Natural killer cell (primary cell): ENCODE data around the gene MAST4. TPM values are rescaled to one million over a fixed set of nuclear protein-coding genes. Genes with fewer than 3 reads are reported as not detected.

Experiments used
- ATAC-seq, 3 donors: fragments of 150-1000 bp in 2 of 3; fragments of 200-7000 bp in 1 of 3; cut with Tn5 transposase; 1 replicate in 1 of 3; 2 replicates in 2 of 3; pipeline ENCODE4 v1.10.0; 2021; ENCODE audit warnings: mild to moderate bottlenecking in 2 of 3, moderate library complexity in 2 of 3
- DNase-seq, 2 donors: peaks; one replicate each; pipeline versions ENCODE4 v3.0.0 to v3.0.0-alpha.2; 2013 to 2021; ENCODE audit warnings: mixed read lengths in 1 of 2
- H3K27ac ChIP-seq: one replicate; pipeline ENCODE4 v1.5.1; 2013; ENCODE audit warnings: mild to moderate bottlenecking, low read length
- H3K27me3 ChIP-seq: one replicate; pipeline ENCODE4 v1.6.1; 2013; ENCODE audit warnings: low read length; ENCODE audit not compliant: control insufficient read depth, insufficient read depth
- H3K36me3 ChIP-seq: one replicate; pipeline ENCODE4 v1.6.1; 2013; ENCODE audit warnings: low read length; ENCODE audit not compliant: control insufficient read depth, insufficient read depth
- H3K4me1 ChIP-seq: one replicate; pipeline ENCODE4 v1.6.1; 2013; ENCODE audit warnings: low read length; ENCODE audit not compliant: control insufficient read depth, insufficient read depth
- H3K4me3 ChIP-seq: one replicate; pipeline ENCODE4 v1.5.1; 2013; ENCODE audit warnings: low read length
- H3K9me3 ChIP-seq: one replicate; pipeline ENCODE4 v1.6.1; 2013; ENCODE audit warnings: low read length; ENCODE audit not compliant: control insufficient read depth, insufficient read depth
- H3K27ac Mint-ChIP-seq, 2 donors: one replicate each; pipeline ENCODE4 v1.8.0; 2022; ENCODE audit warnings: mild to moderate bottlenecking in 2 of 2, mixed read lengths in 2 of 2, moderate library complexity in 1 of 2
- H3K27me3 Mint-ChIP-seq, 2 donors: one replicate each; pipeline ENCODE4 v1.8.0; 2022; ENCODE audit warnings: low read depth in 2 of 2, mixed read lengths in 2 of 2
- H3K36me3 Mint-ChIP-seq: one replicate; pipeline ENCODE4 v1.8.0; 2022; ENCODE audit warnings: mixed read lengths
- H3K4me1 Mint-ChIP-seq, 2 donors: one replicate each; pipeline ENCODE4 v1.8.0; 2022; ENCODE audit warnings: mixed read lengths in 2 of 2
- H3K4me3 Mint-ChIP-seq: one replicate; pipeline ENCODE4 v1.8.0; 2022; ENCODE audit warnings: mild to moderate bottlenecking, moderate library complexity, mixed read lengths
- H3K9me3 Mint-ChIP-seq, 2 donors: one replicate each; pipeline ENCODE4 v1.8.0; 2022; ENCODE audit warnings: mixed read lengths in 2 of 2
- CTCF ChIP-seq: fragments of 200-600 bp; IDR thresholded peaks from one replicate; pipeline ENCODE4 v1.8.0; 2022; ENCODE audit warnings: antibody characterized with exemption
- WGBS: methylation state at CpG from one replicate; pipeline ENCODE4 v1.1.7; 2013; ENCODE audit warnings: missing lambda C conversion rate; ENCODE audit not compliant: insufficient coverage; 5-methylcytosine and 5-hydroxymethylcytosine counted together
- intact Hi-C: fragments of 100-400 bp; cut with micrococcal nuclease; formaldehyde crosslinking; loops from one replicate; pipeline ENCODE4 v1.14.2; 2022
- total RNA-seq, 4 donors: library from RNA; stranded (reverse); fragments of 120-200 nt in 1 of 4; gene quantifications; one replicate each; pipeline versions ENCODE4 v1.2.3 to v1.2.4, GENCODE V29; 2013 to 2022

Gene MAST4
- total RNA-seq, 3 donors from 2014 or later (not counting 1 experiment from before 2014, with no cell fraction given) = 6.5 to 14.1 (median 12.7) TPM

- H3K36me3 ChIP-seq = no peaks in the 10 kb centered on the region
- TF ChIP-seq CTCF = no peak
- ATAC-seq (no peak), DNase-seq (no peak)
- H3K36me3 Mint-ChIP-seq = no peaks in the 10 kb centered on the region
- intact Hi-C loops = no loop called here
- H3K4me1 ChIP-seq = no peaks in the 10 kb centered on the region
- H3K4me3 ChIP-seq = no peak overlapping the region
- no peak overlapping the region for H3K4me3 Mint-ChIP-seq
- no peaks in the 10 kb centered on the region for H3K27me3 ChIP-seq
- no peaks in the 10 kb centered on the region for H3K9me3 ChIP-seq
- no peak overlapping the region for H3K27ac ChIP-seq
- H3K27ac Mint-ChIP-seq = no peak overlapping the region
- 96% methylated on average over 1 of the region's 1 CpG for WGBS
- H3K4me1 Mint-ChIP-seq = no peaks in the 10 kb centered on the region
- H3K9me3 Mint-ChIP-seq = no peaks in the 10 kb centered on the region
- H3K27me3 Mint-ChIP-seq = peaks cover 5 to 28% of the 10 kb centered on the region in 2 donors
These were observed 217.1 kb downstream of the MAST4 start for GRCh38 chr5:66813306-66813705.

GRCh38 chr5:66814146-66814991 lies 218.2 kb downstream of the MAST4 start:
- ATAC-seq (peak in 1 of 3 donors; percentile 47), DNase-seq (peak in 1 of 2 donors; percentile 74)
- no peak overlapping the region for H3K27ac ChIP-seq
- no peak overlapping the region for H3K4me3 ChIP-seq
- intact Hi-C loops = loop anchor here (2.0 kb wide), 1 partner anchor 394 kb away; no protein-coding TSS in a partner anchor
- no peaks in the 10 kb centered on the region for H3K9me3 Mint-ChIP-seq
- peaks cover 11 to 34% of the 10 kb centered on the region in 2 donors for H3K27me3 Mint-ChIP-seq
- 40% methylated on average over 4 of the region's 6 CpGs for WGBS
- H3K36me3 Mint-ChIP-seq = no peaks in the 10 kb centered on the region
- H3K9me3 ChIP-seq = no peaks in the 10 kb centered on the region
- no peak overlapping the region for H3K27ac Mint-ChIP-seq
- H3K4me3 Mint-ChIP-seq = no peak overlapping the region
- H3K27me3 ChIP-seq = no peaks in the 10 kb centered on the region
- TF ChIP-seq CTCF = peak; percentile 59
- no peaks in the 10 kb centered on the region for H3K4me1 ChIP-seq
- no peaks in the 10 kb centered on the region for H3K4me1 Mint-ChIP-seq
- H3K36me3 ChIP-seq = no peaks in the 10 kb centered on the region

GRCh38 chr5:66818304-66818934 lies 222.2 kb downstream of the MAST4 start:
- DNase-seq = no peak
- Histone ChIP-seq H3K4me3 (no peak overlapping the region), H3K27me3 (no peaks in the 10 kb centered on the region), H3K9me3 (no peaks in the 10 kb centered on the region), H3K36me3 (no peaks in the 10 kb centered on the region), H3K27ac (no peak overlapping the region), H3K4me1 (no peaks in the 10 kb centered on the region)
- H3K4me3 Mint-ChIP-seq = no peak overlapping the region
- intact Hi-C loops = no loop called here
- H3K27ac Mint-ChIP-seq = no peak overlapping the region
- ATAC-seq = no peak
- 91% methylated on average over 4 of the region's 5 CpGs for WGBS
- no peaks in the 10 kb centered on the region for H3K36me3 Mint-ChIP-seq
- no peak for TF ChIP-seq CTCF
- H3K4me1 Mint-ChIP-seq = no peaks in the 10 kb centered on the region
- H3K9me3 Mint-ChIP-seq = no peaks in the 10 kb centered on the region
- peaks cover 16 to 26% of the 10 kb centered on the region in 2 donors for H3K27me3 Mint-ChIP-seq
